K562 (cell line): ENCODE measurements around the gene TRIP12. TPM values are rescaled to one million over a fixed set of nuclear protein-coding genes. Genes with fewer than 3 reads are reported as not detected.

ENCODE experiments used
- FOSL1 ChIP-seq: fragments of 200-800 bp; sonication (Bioruptor generic); conservative IDR thresholded peaks from 2 replicates; pipeline ENCODE4 v1.6.1; 2016; ENCODE audit warnings: missing genetic modification characterization, missing compliant biosample characterization
- FOXK2 ChIP-seq, 2 experiments: fragments of 450-650 bp; IDR thresholded peaks in 1 of 2; conservative IDR thresholded peaks in 1 of 2; 2 replicates each; pipeline ENCODE4 v1.6.1; 2016; ENCODE audit warnings: low read depth in 2 of 2, mild to moderate bottlenecking in 1 of 2
- FUS ChIP-seq: fragments of 200-400 bp; formaldehyde crosslinking; optimal IDR thresholded peaks from 2 replicates; pipeline ENCODE3; 2017; ENCODE audit warnings: low read depth, low read length
- MTA2 ChIP-seq: fragments of 450-650 bp; IDR thresholded peaks from 2 replicates; pipeline ENCODE4 v1.6.1; 2016; ENCODE audit warnings: low read depth
- PKNOX1 ChIP-seq: fragments of 450-650 bp; IDR thresholded peaks from 2 replicates; pipeline ENCODE4 v1.6.1; 2016
- PURB ChIP-seq: sonication (generic); formaldehyde crosslinking; IDR thresholded peaks from 2 replicates; pipeline ENCODE4 v1.9.0; 2021; ENCODE audit warnings: low read depth, mild to moderate bottlenecking, missing genetic modification reagents
- TAF7 ChIP-seq: fragments of 450-650 bp; IDR thresholded peaks from 2 replicates; pipeline ENCODE4 v1.6.1; 2016; ENCODE audit warnings: missing genetic modification characterization, missing compliant biosample characterization
- ZNF124 ChIP-seq: sonication (generic); formaldehyde crosslinking; IDR thresholded peaks from 2 replicates; pipeline ENCODE4 v1.8.1; 2022; ENCODE audit warnings: missing genetic modification reagents
- ZNF592 ChIP-seq: fragments of 450-650 bp; IDR thresholded peaks from 2 replicates; pipeline ENCODE4 v1.6.1; 2017; ENCODE audit warnings: antibody characterized with exemption, mild to moderate bottlenecking
- polyA plus RNA-seq, 8 experiments: library from polyadenylated mRNA; depleted of rRNA in 4 of 8; stranded (reverse) in 5 of 8; unstranded in 3 of 8; fragments of >200 nt; fragmentation: Nextera tagmentation in 2 of 8; fragmentation: Illumina TruSeq in 1 of 8; extraction: Ambion mirVana in 2 of 8; extraction: Trizol in 1 of 8; gene quantifications; 2 replicates each; pipeline versions ENCODE4 v1.2.1 to v1.2.3, GENCODE V29; 2011 to 2014; ENCODE audit warnings: inconsistent platforms in 1 of 8, missing spikeins in 1 of 8
- total RNA-seq, 7 experiments: library from RNA; depleted of rRNA in 6 of 7; stranded (reverse); fragments of >200 nt in 6 of 7; fragmentation: Illumina TruSeq in 2 of 7; extraction: Trizol in 2 of 7; gene quantifications; 2 replicates each; pipeline versions ENCODE4 v1.2.1 to v1.2.3, GENCODE V29; 2011 to 2021; ENCODE audit warnings: low replicate concordance in 1 of 7

Gene TRIP12
- total and polyA plus RNA-seq, 9 of the 15 experiments (the other 6 are each of a cell fraction or from before 2014, with no cell fraction given): 15.2 to 131 (median 80.1) TPM

GRCh38 chr2:229909090-229909489, 12.7 kb downstream of the TRIP12 start (continued):
- TF ChIP-seq ZNF592 (no peak), PKNOX1 (no peak), PURB (CRISPR knock-in tag) (no peak), FOXK2 (conservative IDR thresholded peaks at IDR 0.05 in 1 of 2, IDR thresholded peaks at IDR 0.05 in 1 of 2; ENCODE audit: low read depth in 2 of 2) (no peak), FUS (no peak), TAF7 (tag) (no peak), FOSL1 (tag) (peak; percentile 41; the same call in 1 of the 2 replicates), MTA2 (no peak), ZNF124 (no peak)
